Neural progenitor cell (in vitro differentiated cells): ENCODE results near the gene ABHD16B. TPM values are rescaled to one million over a fixed set of nuclear protein-coding genes. Genes with fewer than 3 reads are reported as not detected.
A peak's percentile ranks its signal among the peaks of the same experiment; 100 is the strongest.

Experiments
- DNase-seq: peaks from one replicate; pipeline ENCODE4 v3.0.0-alpha.2; 2016; ENCODE audit warnings: low spot score
- H2AFZ ChIP-seq: fragments of 200-600 bp; sonication (generic); replicated peaks from 2 replicates; pipeline ENCODE4 v1.6.1; 2016; ENCODE audit warnings: antibody characterized with exemption
- H3F3A ChIP-seq: fragments of 200-600 bp; sonication (generic); 2 replicates; pipeline ENCODE4 v1.6.1; 2016; ENCODE audit warnings: antibody characterized with exemption, low read depth
- H3K27ac ChIP-seq: fragments of 200-600 bp; sonication (generic); 2 replicates; pipeline ENCODE4 v1.5.1; 2016; ENCODE audit warnings: mild to moderate bottlenecking
- H3K27me3 ChIP-seq: fragments of 200-600 bp; sonication (generic); 2 replicates; pipeline ENCODE4 v1.6.1; 2016; ENCODE audit warnings: mild to moderate bottlenecking, moderate library complexity
- H3K36me3 ChIP-seq: fragments of 200-600 bp; sonication (generic); 2 replicates; pipeline ENCODE4 v1.5.1; 2016
- H3K4me1 ChIP-seq: fragments of 200-600 bp; sonication (generic); 2 replicates; pipeline ENCODE4 v1.6.1; 2016; ENCODE audit warnings: mixed run types
- H3K4me2 ChIP-seq: fragments of 200-600 bp; sonication (generic); 2 replicates; pipeline ENCODE4 v1.6.1; 2016
- H3K4me3 ChIP-seq: fragments of 200-600 bp; sonication (generic); 2 replicates; pipeline ENCODE4 v1.5.1; 2016
- H3K79me2 ChIP-seq: fragments of 200-600 bp; sonication (generic); 2 replicates; pipeline ENCODE4 v1.6.1; 2016; ENCODE audit warnings: low read depth
- H3K9ac ChIP-seq: fragments of 200-600 bp; sonication (generic); 2 replicates; pipeline ENCODE4 v1.6.1; 2016
- H3K9me3 ChIP-seq: fragments of 200-600 bp; sonication (generic); 2 replicates; pipeline ENCODE4 v1.5.1; 2016; ENCODE audit warnings: low read depth
- H4K20me1 ChIP-seq: fragments of 200-600 bp; sonication (generic); 2 replicates; pipeline ENCODE4 v1.6.1; 2016; ENCODE audit warnings: low read depth
- H3K27ac Mint-ChIP-seq: 3 replicates; pipeline ENCODE4 v1.8.0; 2021; ENCODE audit warnings: mixed read lengths
- H3K27me3 Mint-ChIP-seq: 2 replicates; pipeline ENCODE4 v1.8.0; 2022; ENCODE audit warnings: low read depth, mild to moderate bottlenecking, inconsistent platforms, moderate library complexity, mixed read lengths; ENCODE audit not compliant: insufficient read depth
- H3K36me3 Mint-ChIP-seq: 3 replicates; pipeline ENCODE4 v1.8.0; 2021; ENCODE audit warnings: mixed read lengths
- H3K4me1 Mint-ChIP-seq: 3 replicates; pipeline ENCODE4 v1.8.0; 2021; ENCODE audit warnings: mixed read lengths
- H3K4me3 Mint-ChIP-seq: 3 replicates; pipeline ENCODE4 v1.8.0; 2021; ENCODE audit warnings: mild to moderate bottlenecking, moderate library complexity, mixed read lengths
- H3K9me3 Mint-ChIP-seq: 3 replicates; pipeline ENCODE4 v1.8.0; 2020; ENCODE audit warnings: mixed read lengths
- EZH2 ChIP-seq: fragments of 200-600 bp; sonication (generic); IDR thresholded peaks from 2 replicates; pipeline ENCODE4 v1.6.1; 2017; ENCODE audit warnings: antibody characterized with exemption, mild to moderate bottlenecking, moderate library complexity
- EZH2phosphoT487 ChIP-seq: fragments of 200-600 bp; sonication (generic); IDR thresholded peaks from 2 replicates; pipeline ENCODE4 v1.6.1; 2017; ENCODE audit warnings: antibody characterized with exemption
- total RNA-seq: library from RNA; depleted of rRNA; stranded (reverse); fragments of >200 nt; gene quantifications from 2 replicates; pipeline ENCODE4 v1.2.3, GENCODE V29; 2015; ENCODE audit warnings: low replicate concordance
- TF ChIP-seq, protein P1 (sequence below): fragments of 200-600 bp; sonication (generic); IDR thresholded peaks from 2 replicates; pipeline ENCODE4 v1.5.1; 2017; ENCODE audit warnings: antibody characterized with exemption, mild to moderate bottlenecking

The ABHD16B gene
- total RNA-seq, 1 donor from 2014 or later = not detected

DNA sequence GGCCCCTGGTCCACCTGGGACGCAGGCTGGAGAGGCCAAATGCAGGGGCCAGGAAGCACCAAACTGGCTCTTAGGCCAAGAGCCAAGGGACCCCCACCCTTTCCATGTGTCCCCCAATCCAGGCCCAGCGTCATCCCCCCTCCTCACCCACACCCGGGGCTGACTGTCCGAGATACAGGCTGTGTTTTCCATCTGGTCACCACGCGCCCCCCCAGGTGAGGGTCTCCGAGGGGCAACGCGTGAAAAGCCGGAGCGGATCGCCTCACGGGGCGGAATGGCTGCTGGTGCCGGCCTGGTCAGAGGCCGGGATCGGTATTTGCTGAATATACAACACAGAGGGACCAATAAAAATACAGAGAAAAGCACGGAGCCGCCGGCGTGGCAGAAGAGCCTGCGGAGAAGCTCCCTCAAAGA is 5.2 kb upstream of the ABHD16B start:
- Mint-ChIP-seq H3K9me3 (peaks cover 2% of the 10 kb centered on the region), H3K4me1 (peaks cover 36% of the 10 kb centered on the region), H3K4me3 (peak overlapping the region; percentile 57), H3K27ac (no peak overlapping the region), H3K36me3 (no peaks in the 10 kb centered on the region), H3K27me3 (peaks cover 4% of the 10 kb centered on the region)
- Histone ChIP-seq H3K79me2 (no peaks in the 10 kb centered on the region), H4K20me1 (no peaks in the 10 kb centered on the region), H3K9me3 (no peaks in the 10 kb centered on the region), H3F3A (peaks cover 29% of the 10 kb centered on the region), H3K4me3 (no peak overlapping the region), H3K9ac (no peak overlapping the region), H3K27ac (no peak overlapping the region), H2AFZ (no peak overlapping the region), H3K27me3 (no peaks in the 10 kb centered on the region), H3K4me2 (peak overlapping the region; percentile 50), H3K4me1 (peaks cover 40% of the 10 kb centered on the region), H3K36me3 (no peaks in the 10 kb centered on the region)
- DNase-seq = no peak
- no peak for TF ChIP-seq EZH2
- TF ChIP-seq EZH2phosphoT487 = no peak
- TF ChIP-seq, protein P1, sequence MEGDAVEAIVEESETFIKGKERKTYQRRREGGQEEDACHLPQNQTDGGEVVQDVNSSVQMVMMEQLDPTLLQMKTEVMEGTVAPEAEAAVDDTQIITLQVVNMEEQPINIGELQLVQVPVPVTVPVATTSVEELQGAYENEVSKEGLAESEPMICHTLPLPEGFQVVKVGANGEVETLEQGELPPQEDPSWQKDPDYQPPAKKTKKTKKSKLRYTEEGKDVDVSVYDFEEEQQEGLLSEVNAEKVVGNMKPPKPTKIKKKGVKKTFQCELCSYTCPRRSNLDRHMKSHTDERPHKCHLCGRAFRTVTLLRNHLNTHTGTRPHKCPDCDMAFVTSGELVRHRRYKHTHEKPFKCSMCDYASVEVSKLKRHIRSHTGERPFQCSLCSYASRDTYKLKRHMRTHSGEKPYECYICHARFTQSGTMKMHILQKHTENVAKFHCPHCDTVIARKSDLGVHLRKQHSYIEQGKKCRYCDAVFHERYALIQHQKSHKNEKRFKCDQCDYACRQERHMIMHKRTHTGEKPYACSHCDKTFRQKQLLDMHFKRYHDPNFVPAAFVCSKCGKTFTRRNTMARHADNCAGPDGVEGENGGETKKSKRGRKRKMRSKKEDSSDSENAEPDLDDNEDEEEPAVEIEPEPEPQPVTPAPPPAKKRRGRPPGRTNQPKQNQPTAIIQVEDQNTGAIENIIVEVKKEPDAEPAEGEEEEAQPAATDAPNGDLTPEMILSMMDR = no peak

DNA sequence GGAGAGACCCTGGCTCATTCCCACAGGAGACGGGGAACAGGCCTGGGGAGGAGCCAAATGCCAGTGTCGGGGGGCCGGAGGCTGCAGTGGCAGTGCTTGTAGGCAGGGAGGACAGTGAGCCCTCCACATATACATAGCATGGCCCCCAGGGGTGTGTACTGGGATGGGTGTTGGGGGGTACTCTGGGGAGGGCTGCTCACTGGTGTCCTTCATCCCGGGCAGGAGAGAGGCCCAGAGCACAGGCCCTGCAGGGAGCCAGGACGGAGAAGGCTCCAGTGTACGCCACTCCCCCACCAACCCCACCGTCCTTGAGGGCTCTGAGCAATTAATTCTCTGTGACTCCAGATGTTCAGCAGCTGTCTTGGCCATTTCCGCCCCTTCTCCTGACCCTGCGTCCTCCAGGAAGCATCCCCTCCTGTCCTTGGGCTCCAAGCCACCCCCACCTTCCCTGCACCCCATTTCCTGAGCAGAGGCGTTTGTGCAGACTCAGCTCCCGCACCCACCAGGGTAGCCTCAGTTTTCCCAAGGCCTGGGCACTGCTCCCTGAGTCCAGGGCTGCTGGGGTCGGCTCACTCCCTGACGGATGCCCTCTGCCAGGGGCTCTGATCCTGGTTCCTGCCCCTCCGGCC is 3.4 kb upstream of the ABHD16B start:
- no peaks in the 10 kb centered on the region for H3K36me3 ChIP-seq
- peaks cover 40% of the 10 kb centered on the region for H3K4me1 ChIP-seq
- H2AFZ ChIP-seq = no peak overlapping the region
- H3K9me3 Mint-ChIP-seq = no peaks in the 10 kb centered on the region
- H3K27me3 ChIP-seq = no peaks in the 10 kb centered on the region
- peak overlapping the region; percentile 65 for H3K4me3 Mint-ChIP-seq
- peak overlapping the region; percentile 65 for H3K4me2 ChIP-seq
- no peak overlapping the region for H3K4me3 ChIP-seq
- no peaks in the 10 kb centered on the region for H3K36me3 Mint-ChIP-seq
- no peaks in the 10 kb centered on the region for H3K79me2 ChIP-seq
- peak overlapping the region; percentile 72 for H3K27ac Mint-ChIP-seq
- H3K4me1 Mint-ChIP-seq = peaks cover 36% of the 10 kb centered on the region
- H3K9ac ChIP-seq = no peak overlapping the region
- DNase-seq = no peak
- peaks cover 29% of the 10 kb centered on the region for H3F3A ChIP-seq
- no peak for TF ChIP-seq EZH2
- TF ChIP-seq, protein P1 = no peak
- no peak for TF ChIP-seq EZH2phosphoT487
- H4K20me1 ChIP-seq = no peaks in the 10 kb centered on the region
- H3K27me3 Mint-ChIP-seq = peaks cover 4% of the 10 kb centered on the region
- H3K27ac ChIP-seq = no peak overlapping the region
- H3K9me3 ChIP-seq = no peaks in the 10 kb centered on the region

DNA sequence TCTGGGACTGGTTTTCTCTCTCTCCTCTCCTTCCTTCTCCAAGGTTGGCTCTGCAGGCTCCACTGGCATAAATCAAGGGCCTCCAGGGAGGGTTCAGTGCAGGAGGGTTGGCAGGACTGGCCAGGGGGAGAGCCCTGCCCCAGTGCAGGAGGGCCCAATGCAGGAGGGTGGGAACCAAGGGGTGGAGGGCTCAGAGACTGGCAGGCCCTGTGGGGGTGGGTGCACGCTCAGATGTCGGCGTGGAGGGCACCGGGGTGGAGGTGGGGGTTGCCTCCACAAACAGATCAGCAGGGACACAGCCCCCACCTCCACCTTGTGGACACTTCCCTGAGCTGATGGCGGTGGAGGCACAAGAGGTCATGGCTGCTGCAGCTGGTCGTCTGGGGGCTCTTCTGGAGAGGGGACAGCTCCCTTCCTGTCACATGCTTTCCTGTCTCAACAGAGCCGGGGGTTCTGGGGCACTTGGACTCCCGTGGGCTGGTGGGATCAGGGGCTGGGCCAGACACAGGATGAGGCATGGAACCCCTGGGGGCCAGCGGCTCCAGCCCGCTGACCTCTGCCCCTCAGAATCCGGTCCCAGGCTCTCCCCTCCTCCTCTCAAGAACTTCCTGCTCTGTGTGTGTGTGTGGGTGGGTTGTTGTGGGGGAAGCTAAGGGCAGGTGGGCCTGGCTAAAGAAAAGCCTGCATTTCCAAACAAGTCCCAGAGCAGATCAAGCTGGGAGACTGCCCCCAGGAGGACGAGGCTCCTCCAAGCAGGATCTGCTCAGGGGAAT is 2.7 kb upstream of the ABHD16B start:
- Histone ChIP-seq H3F3A (peaks cover 33% of the 10 kb centered on the region), H3K27me3 (no peaks in the 10 kb centered on the region), H3K4me3 (peak overlapping the region; percentile 10), H3K36me3 (no peaks in the 10 kb centered on the region), H3K4me2 (peak overlapping the region; percentile 65), H3K27ac (peak overlapping the region; percentile 20), H4K20me1 (no peaks in the 10 kb centered on the region), H2AFZ (no peak overlapping the region), H3K9me3 (no peaks in the 10 kb centered on the region), H3K9ac (peak overlapping the region; percentile 22), H3K79me2 (no peaks in the 10 kb centered on the region), H3K4me1 (peaks cover 40% of the 10 kb centered on the region)
- Mint-ChIP-seq H3K27ac (no peak overlapping the region), H3K4me3 (peak overlapping the region; percentile 65), H3K27me3 (peaks cover 4% of the 10 kb centered on the region), H3K36me3 (peaks cover 2% of the 10 kb centered on the region), H3K4me1 (peaks cover 37% of the 10 kb centered on the region), H3K9me3 (no peaks in the 10 kb centered on the region)
- no peak for TF ChIP-seq EZH2phosphoT487
- no peak for TF ChIP-seq EZH2
- TF ChIP-seq, protein P1 = peak; percentile 35
- peak; percentile 62 for DNase-seq
